Measurements from ENCODE around the gene TDRD5.

TDRD5 gene

GRCh38 chr1:179576509-179576908 is 15.1 kb upstream of the TDRD5 start:
- no peak overlapping the region for H3K27ac ChIP-seq (ENCODE audit: low read depth, low read length)
- no peaks in the 10 kb centered on the region for H3K9me3 ChIP-seq (ENCODE audit: control insufficient read depth, insufficient read depth, low read length)
- H3K4me2 ChIP-seq (ENCODE audit: low read length): no peak overlapping the region
- H3K9me2 ChIP-seq (replicated peaks; ENCODE audit: control insufficient read depth, low read length): no peaks in the 10 kb centered on the region
- no peaks in the 10 kb centered on the region for H3F3A ChIP-seq (ENCODE audit: control insufficient read depth, insufficient read depth)
- no peaks in the 10 kb centered on the region for H3K79me2 ChIP-seq (ENCODE audit: control insufficient read depth, low read length)
- H3K4me3 ChIP-seq (ENCODE audit: low read length): no peak overlapping the region
- no peaks in the 10 kb centered on the region for H4K20me1 ChIP-seq (ENCODE audit: control insufficient read depth, insufficient read depth, low read depth, low read length)
- TF ChIP-seq CTCF (IDR thresholded peaks at IDR 0.05; ENCODE audit: low read depth, low read length, poor library complexity, severe bottlenecking): no peak
- TF ChIP-seq EZH2phosphoT487 (IDR thresholded peaks at IDR 0.05; ENCODE audit: borderline replicate concordance, low read length): no peak
- no peaks in the 10 kb centered on the region for H3K36me3 ChIP-seq (ENCODE audit: control insufficient read depth, low read length)
- no peaks in the 10 kb centered on the region for H3K4me1 ChIP-seq (ENCODE audit: control insufficient read depth, low read length)
- no peaks in the 10 kb centered on the region for H3K27me3 ChIP-seq (ENCODE audit: control insufficient read depth, low read length)

DNA sequence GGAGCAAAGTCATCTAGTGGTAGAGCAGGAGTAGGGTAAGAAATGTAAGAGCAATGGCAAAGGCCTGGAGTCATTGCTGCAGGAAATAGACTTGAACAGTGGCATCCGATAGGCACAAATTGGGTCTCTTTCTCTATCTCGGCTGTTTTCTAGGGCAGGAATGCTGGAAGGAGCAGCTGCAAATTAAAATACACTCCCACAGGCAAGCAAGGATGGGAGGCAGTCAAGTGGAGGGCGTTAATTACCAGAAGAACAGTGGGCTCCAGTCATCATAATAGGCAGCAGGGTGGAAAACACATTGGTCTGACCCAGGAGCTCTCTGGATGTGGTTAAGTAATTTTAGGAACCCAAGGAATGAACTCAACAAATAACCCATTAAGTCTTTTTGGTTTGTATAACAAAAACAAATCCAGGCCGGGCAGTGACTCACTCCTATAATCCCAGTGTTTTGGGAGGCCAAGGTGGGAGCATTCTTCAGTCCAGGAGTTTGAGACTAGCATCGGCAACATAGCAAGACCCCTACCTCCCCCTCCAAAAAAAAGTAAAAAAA is 7.8 kb upstream of the TDRD5 start:
- Histone ChIP-seq H3K9me3 (ENCODE audit: control insufficient read depth, insufficient read depth, low read length) (no peaks in the 10 kb centered on the region), H3K4me3 (ENCODE audit: low read length) (no peak overlapping the region), H3K4me2 (ENCODE audit: low read length) (no peak overlapping the region), H3K27ac (ENCODE audit: low read depth, low read length) (no peak overlapping the region), H3F3A (ENCODE audit: control insufficient read depth, insufficient read depth) (no peaks in the 10 kb centered on the region), H3K27me3 (ENCODE audit: control insufficient read depth, low read length) (no peaks in the 10 kb centered on the region), H3K36me3 (ENCODE audit: control insufficient read depth, low read length) (no peaks in the 10 kb centered on the region), H3K9me2 (replicated peaks; ENCODE audit: control insufficient read depth, low read length) (no peaks in the 10 kb centered on the region), H4K20me1 (ENCODE audit: control insufficient read depth, insufficient read depth, low read depth, low read length) (no peaks in the 10 kb centered on the region), H3K79me2 (ENCODE audit: control insufficient read depth, low read length) (no peaks in the 10 kb centered on the region), H3K4me1 (ENCODE audit: control insufficient read depth, low read length) (no peaks in the 10 kb centered on the region)
- TF ChIP-seq EZH2phosphoT487 (IDR thresholded peaks at IDR 0.05; ENCODE audit: borderline replicate concordance, low read length) (no peak), CTCF (IDR thresholded peaks at IDR 0.05; ENCODE audit: low read depth, low read length, poor library complexity, severe bottlenecking) (no peak)

DNA sequence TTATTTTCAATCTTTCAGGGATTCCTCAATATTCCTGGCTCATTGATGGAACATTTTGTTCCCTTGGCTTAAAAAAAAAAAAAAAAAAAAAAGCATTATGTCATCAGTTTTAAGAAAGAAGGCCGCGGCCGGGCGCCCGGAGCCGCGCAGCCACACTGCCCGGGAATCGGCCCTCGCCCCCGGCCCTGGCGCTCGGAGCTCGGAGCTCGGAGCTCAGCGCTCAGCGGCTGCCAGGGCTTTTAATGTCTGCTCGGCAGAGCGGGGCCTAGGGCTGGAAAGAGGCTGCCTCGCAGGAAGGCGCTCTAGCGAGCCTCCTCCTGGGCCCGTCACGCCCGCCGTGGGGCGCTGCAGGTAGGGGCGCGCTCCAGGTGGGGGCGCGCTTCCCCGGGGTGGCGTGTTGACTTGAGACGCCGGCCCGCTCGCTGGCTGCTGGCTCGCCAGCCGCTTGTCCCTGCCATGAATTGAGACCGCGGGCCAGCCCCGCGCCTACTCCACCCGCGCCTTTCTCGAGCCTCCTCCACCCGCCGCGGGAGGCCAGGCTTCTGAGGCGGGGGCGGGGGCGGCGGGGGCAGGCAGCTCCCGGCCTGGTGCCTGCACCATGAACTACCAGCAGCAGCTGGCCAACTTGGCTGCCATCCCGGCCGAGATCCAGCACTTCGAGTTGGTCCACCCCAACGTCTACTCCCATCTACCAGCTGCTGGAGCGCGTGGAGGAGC is 5.4 kb upstream of the TDRD5 start:
- no peaks in the 10 kb centered on the region for H3K27me3 ChIP-seq (ENCODE audit: control insufficient read depth, low read length)
- H3K4me1 ChIP-seq (ENCODE audit: control insufficient read depth, low read length): no peaks in the 10 kb centered on the region
- no peak overlapping the region for H3K27ac ChIP-seq (ENCODE audit: low read depth, low read length)
- H3K9me2 ChIP-seq (replicated peaks; ENCODE audit: control insufficient read depth, low read length): no peaks in the 10 kb centered on the region
- no peaks in the 10 kb centered on the region for H3F3A ChIP-seq (ENCODE audit: control insufficient read depth, insufficient read depth)
- no peaks in the 10 kb centered on the region for H3K79me2 ChIP-seq (ENCODE audit: control insufficient read depth, low read length)
- H4K20me1 ChIP-seq (ENCODE audit: control insufficient read depth, insufficient read depth, low read depth, low read length): no peaks in the 10 kb centered on the region
- no peak overlapping the region for H3K4me2 ChIP-seq (ENCODE audit: low read length)
- no peaks in the 10 kb centered on the region for H3K36me3 ChIP-seq (ENCODE audit: control insufficient read depth, low read length)
- H3K4me3 ChIP-seq (ENCODE audit: low read length): no peak overlapping the region
- no peaks in the 10 kb centered on the region for H3K9me3 ChIP-seq (ENCODE audit: control insufficient read depth, insufficient read depth, low read length)
- TF ChIP-seq CTCF (IDR thresholded peaks at IDR 0.05; ENCODE audit: low read depth, low read length, poor library complexity, severe bottlenecking) (no peak), EZH2phosphoT487 (IDR thresholded peaks at IDR 0.05; ENCODE audit: borderline replicate concordance, low read length) (no peak)
